H1 (cell line): ENCODE measurements around the gene ENDOV. TPM values are rescaled to one million over a fixed set of nuclear protein-coding genes. Genes with fewer than 3 reads are reported as not detected.

Experiments used
- CTCF ChIA-PET: fragments of 300-600 bp; sonication (Branson Sonifier 250); formaldehyde crosslinking; loops from one replicate; lab custom pipeline; 2021; ENCODE audit not compliant: partially characterized antibody; lab: Charles Lee
- POLR2A ChIA-PET: fragments of 300-600 bp; sonication (Branson Sonifier 250); formaldehyde crosslinking; loops from one replicate; lab custom pipeline; 2021; ENCODE audit warnings: inconsistent platforms; ENCODE audit not compliant: partially characterized antibody; lab: Charles Lee
- DNase-seq, 2 experiments: peaks; one replicate each; pipeline versions ENCODE4 v3.0.0 to v3.0.0-alpha.2; 2010 to 2022; ENCODE audit warnings: low spot score in 2 of 2, low read depth in 1 of 2, mixed read lengths in 1 of 2
- FAIRE-seq: peaks from 2 replicates; lab custom pipeline; 2011; peaks lifted over from hg19 to GRCh38; lab: Jason Lieb, UNC
- H2AFZ ChIP-seq: 2 replicates; pipeline ENCODE4 v1.8.1; 2012; ENCODE audit warnings: low read length, inconsistent platforms
- H2AK5ac ChIP-seq: 2 replicates; pipeline ENCODE4 v1.6.1; 2013; ENCODE audit warnings: low read depth, low read length
- H2BK120ac ChIP-seq: replicated peaks from 2 replicates; pipeline ENCODE3; 2013; ENCODE audit warnings: low read depth, low read length, inconsistent platforms
- H2BK12ac ChIP-seq: 2 replicates; pipeline ENCODE4 v1.6.1; 2013; ENCODE audit warnings: low read depth, low read length
- H2BK15ac ChIP-seq: 2 replicates; pipeline ENCODE4 v1.6.1; 2013; ENCODE audit warnings: low read length
- H2BK20ac ChIP-seq: 2 replicates; pipeline ENCODE4 v1.6.1; 2013; ENCODE audit warnings: low read length
- H2BK5ac ChIP-seq: 2 replicates; pipeline ENCODE4 v1.6.1; 2013; ENCODE audit warnings: low read depth, low read length
- H3K14ac ChIP-seq: 2 replicates; pipeline ENCODE4 v1.6.1; 2013; ENCODE audit warnings: inconsistent platforms; ENCODE audit not compliant: insufficient read length
- H3K18ac ChIP-seq: 2 replicates; pipeline ENCODE4 v1.6.1; 2013; ENCODE audit warnings: low read length; ENCODE audit errors: extremely low read depth
- H3K23ac ChIP-seq: 2 replicates; pipeline ENCODE4 v1.6.1; 2013; ENCODE audit warnings: inconsistent platforms; ENCODE audit not compliant: insufficient read length
- H3K23me2 ChIP-seq: 2 replicates; pipeline ENCODE4 v1.6.1; 2013; ENCODE audit warnings: low read depth, low read length
- H3K27ac ChIP-seq: 2 replicates; pipeline ENCODE4 v1.6.1; 2011; ENCODE audit warnings: low read depth, low read length, inconsistent platforms
- H3K27me3 ChIP-seq, 4 experiments: replicated peaks in 1 of 4; 1 replicate in 1 of 4; 2 replicates in 3 of 4; pipeline versions ENCODE4 v1.6.1 to v1.8.1; 2011 to 2013; ENCODE audit warnings: low read length in 3 of 4, mild to moderate bottlenecking in 3 of 4, inconsistent platforms in 2 of 4, mixed read lengths in 2 of 4, moderate library complexity in 1 of 4; ENCODE audit not compliant: control insufficient read depth in 3 of 4, insufficient read depth in 3 of 4; ENCODE audit errors: extremely low read depth in 1 of 4
- H3K36me3 ChIP-seq, 4 experiments: 2 replicates each; pipeline versions ENCODE4 v1.6.1 to v1.8.1; 2011 to 2013; ENCODE audit warnings: mild to moderate bottlenecking in 4 of 4, low read length in 3 of 4, moderate library complexity in 2 of 4, control low read depth in 1 of 4, inconsistent platforms in 1 of 4; ENCODE audit not compliant: insufficient read depth in 4 of 4, control insufficient read depth in 2 of 4
- H3K4ac ChIP-seq: replicated peaks from 2 replicates; pipeline ENCODE3; 2013; ENCODE audit warnings: low read length, low read depth, mixed read lengths, inconsistent platforms; ENCODE audit not compliant: insufficient read length
- H3K4me1 ChIP-seq, 4 experiments: replicated peaks in 1 of 4; 1 replicate in 1 of 4; 2 replicates in 3 of 4; pipeline versions ENCODE4 v1.6.1 to v1.8.1; 2011 to 2013; ENCODE audit warnings: low read length in 3 of 4, inconsistent platforms in 2 of 4, mixed read lengths in 1 of 4; ENCODE audit not compliant: insufficient read depth in 4 of 4, control insufficient read depth in 3 of 4
- H3K4me2 ChIP-seq, 2 experiments: 2 replicates each; pipeline versions ENCODE4 v1.6.1 to v1.8.1; 2011 to 2013; ENCODE audit warnings: low read depth in 2 of 2, low read length in 2 of 2, control low read depth in 1 of 2, inconsistent platforms in 1 of 2, mild to moderate bottlenecking in 1 of 2; ENCODE audit not compliant: insufficient read depth in 1 of 2
- H3K4me3 ChIP-seq, 4 experiments: fragments of 200-600, 300-600 bp in 1 of 4; sonication (generic), shearing (Covaris generic), sonication (Bioruptor Twin) in 1 of 4; 2 replicates each; pipeline versions ENCODE4 v1.5.1 to v1.8.1; 2011 to 2016; ENCODE audit warnings: low read length in 4 of 4, low read depth in 3 of 4, control low read depth in 2 of 4, inconsistent platforms in 2 of 4, mild to moderate bottlenecking in 2 of 4, mixed read lengths in 1 of 4, moderate library complexity in 1 of 4; ENCODE audit not compliant: insufficient read depth in 2 of 4; ENCODE audit errors: extremely low read depth in 1 of 4
- H3K56ac ChIP-seq: replicated peaks from 2 replicates; pipeline ENCODE3; 2013; ENCODE audit warnings: low read depth, mild to moderate bottlenecking, mixed read lengths, low read length, inconsistent platforms; ENCODE audit not compliant: insufficient read length
- H3K79me1 ChIP-seq: 2 replicates; pipeline ENCODE4 v1.6.1; 2013; ENCODE audit warnings: low read depth, low read length, control low read depth
- H3K79me2 ChIP-seq, 2 experiments: 2 replicates each; pipeline versions ENCODE4 v1.6.1 to v1.8.1; 2012 to 2013; ENCODE audit warnings: low read length in 2 of 2, mild to moderate bottlenecking in 2 of 2, inconsistent platforms in 1 of 2; ENCODE audit not compliant: insufficient read depth in 2 of 2, control insufficient read depth in 1 of 2
- H3K9ac ChIP-seq, 4 experiments: replicated peaks in 1 of 4; 1 replicate in 1 of 4; 2 replicates in 3 of 4; pipeline versions ENCODE4 v1.6.1 to v1.8.1; 2011 to 2013; ENCODE audit warnings: low read depth in 3 of 4, low read length in 3 of 4, control low read depth in 2 of 4, mild to moderate bottlenecking in 2 of 4, moderate library complexity in 2 of 4, inconsistent platforms in 1 of 4; ENCODE audit errors: extremely low read depth in 1 of 4
- H3K9me3 ChIP-seq, 2 experiments: 2 replicates each; pipeline versions ENCODE4 v1.6.1 to v1.8.1; 2012 to 2013; ENCODE audit warnings: mild to moderate bottlenecking in 2 of 2, moderate library complexity in 2 of 2, control low read depth in 1 of 2, inconsistent platforms in 1 of 2, low read depth in 1 of 2, low read length in 1 of 2, mixed read lengths in 1 of 2; ENCODE audit not compliant: insufficient read depth in 2 of 2
- H4K20me1 ChIP-seq, 2 experiments: replicated peaks in 1 of 2; 2 replicates each; pipeline versions ENCODE3 to v1.8.1; 2011 to 2013; ENCODE audit warnings: inconsistent platforms in 2 of 2, low read length in 2 of 2, mild to moderate bottlenecking in 1 of 2; ENCODE audit not compliant: insufficient read depth in 2 of 2, control insufficient read depth in 1 of 2
- H4K5ac ChIP-seq: 2 replicates; pipeline ENCODE4 v1.6.1; 2013; ENCODE audit warnings: low read length, low read depth, mixed read lengths, inconsistent platforms; ENCODE audit not compliant: insufficient read length
- H4K8ac ChIP-seq: 2 replicates; pipeline ENCODE4 v1.8.0; 2013; ENCODE audit warnings: mild to moderate bottlenecking, moderate library complexity, low read length, inconsistent platforms; ENCODE audit not compliant: insufficient read depth; ENCODE audit errors: extremely low read depth
- H4K91ac ChIP-seq: replicated peaks from 2 replicates; pipeline ENCODE3; 2013; ENCODE audit warnings: low read length, mixed read lengths, inconsistent platforms; ENCODE audit not compliant: insufficient read length
- CBX5 ChIP-seq: fragments of 300-800, 300-1000 bp; sonication (generic); IDR thresholded peaks from 2 replicates; pipeline ENCODE4 v1.7.1; 2016; ENCODE audit warnings: antibody characterized with exemption, low read length, low read depth
- CEBPB ChIP-seq: IDR thresholded peaks from 2 replicates; pipeline ENCODE4 v1.6.1; 2012; ENCODE audit warnings: low read depth, low read length
- CTBP2 ChIP-seq: IDR thresholded peaks from 2 replicates; pipeline ENCODE4 v1.7.0; 2011; ENCODE audit warnings: borderline replicate concordance, mild to moderate bottlenecking, moderate library complexity, mixed read lengths, low read length; ENCODE audit not compliant: insufficient read depth, insufficient read length
- EZH2 ChIP-seq: fragments of 200-600 bp; sonication (generic); IDR thresholded peaks from 2 replicates; pipeline ENCODE4 v1.7.1; 2012; ENCODE audit warnings: low read depth, mild to moderate bottlenecking, moderate library complexity, low read length, inconsistent platforms; ENCODE audit not compliant: severe bottlenecking
- GABPA ChIP-seq: IDR thresholded peaks from 2 replicates; pipeline ENCODE4 v1.6.1; 2011; ENCODE audit warnings: mild to moderate bottlenecking, low read length, moderate library complexity, borderline replicate concordance; ENCODE audit not compliant: insufficient read depth
- RNF2 ChIP-seq: fragments of 200-900, 300-1000 bp; sonication (generic); IDR thresholded peaks from 2 replicates; pipeline ENCODE4 v1.7.1; 2016; ENCODE audit warnings: borderline replicate concordance, low read depth, mild to moderate bottlenecking, antibody characterized with exemption, low read length; ENCODE audit not compliant: poor library complexity, severe bottlenecking; ENCODE audit errors: missing control alignments
- SIN3A ChIP-seq, 2 experiments: IDR thresholded peaks in 1 of 2; conservative IDR thresholded peaks in 1 of 2; 2 replicates each; pipeline ENCODE4 v1.6.1; 2011 to 2012; ENCODE audit warnings: low read length in 2 of 2, improper control_type of control experiment in 1 of 2, low read depth in 1 of 2, mild to moderate bottlenecking in 1 of 2
- SRF ChIP-seq: IDR thresholded peaks from 2 replicates; pipeline ENCODE4 v1.6.1; 2011; ENCODE audit warnings: mild to moderate bottlenecking, low read depth, low read length, moderate library complexity
- TBP ChIP-seq: IDR thresholded peaks from 2 replicates; pipeline ENCODE4 v1.6.1; 2011; ENCODE audit warnings: low read depth, low read length, improper control_type of control experiment
- WGBS, 2 experiments: shearing (Covaris generic) in 1 of 2; methylation state at CpG; one replicate each; pipeline versions ENCODE4 v1.1.6 to v1.1.7; 2013 to 2015; ENCODE audit warnings: low lambda C conversion rate in 2 of 2, mixed read lengths in 2 of 2, inconsistent platforms in 1 of 2, low coverage in 1 of 2, missing lambda C conversion rate in 1 of 2; ENCODE audit not compliant: insufficient replicate concordance in 2 of 2, insufficient coverage in 1 of 2, insufficient read length in 1 of 2; ENCODE audit errors: extremely low coverage in 1 of 2, missing lambda C conversion rate in 1 of 2; 5-methylcytosine and 5-hydroxymethylcytosine counted together
- polyA plus RNA-seq, 7 experiments: library from polyadenylated mRNA; depleted of rRNA in 3 of 7; stranded (reverse) in 5 of 7; unstranded in 2 of 7; fragments of >200 nt in 5 of 7; fragments of 200-250 nt in 2 of 7; gene quantifications; 1 replicate in 5 of 7; 2 replicates in 1 of 7; 4 replicates in 1 of 7; pipeline versions ENCODE4 v1.2.1 to v1.2.3, GENCODE V29; 2011 to 2013; ENCODE audit warnings: missing spikeins in 2 of 7, mixed read lengths in 2 of 7
- total RNA-seq: library from RNA; stranded (reverse); fragmentation: NEBNext Ultra II Directional; extraction: Animal tissue kit (Norgen Biotek cat#: 25700); gene quantifications from 2 replicates; pipeline ENCODE4 v1.2.1, GENCODE V29; 2021
- TF ChIP-seq, protein P1 (sequence below): IDR thresholded peaks from 2 replicates; pipeline ENCODE4 v1.6.1; 2012; ENCODE audit warnings: low read length, inconsistent platforms
- TF ChIP-seq, protein P2 (sequence below): IDR thresholded peaks from 2 replicates; pipeline ENCODE4 v1.6.1; 2012; ENCODE audit warnings: inconsistent platforms

The ENDOV gene
- total and polyA plus RNA-seq, 2 of the 8 experiments (the other 6 are each of a cell fraction or from before 2014, with no cell fraction given), result 10.6 to 13.3 TPM

DNA sequence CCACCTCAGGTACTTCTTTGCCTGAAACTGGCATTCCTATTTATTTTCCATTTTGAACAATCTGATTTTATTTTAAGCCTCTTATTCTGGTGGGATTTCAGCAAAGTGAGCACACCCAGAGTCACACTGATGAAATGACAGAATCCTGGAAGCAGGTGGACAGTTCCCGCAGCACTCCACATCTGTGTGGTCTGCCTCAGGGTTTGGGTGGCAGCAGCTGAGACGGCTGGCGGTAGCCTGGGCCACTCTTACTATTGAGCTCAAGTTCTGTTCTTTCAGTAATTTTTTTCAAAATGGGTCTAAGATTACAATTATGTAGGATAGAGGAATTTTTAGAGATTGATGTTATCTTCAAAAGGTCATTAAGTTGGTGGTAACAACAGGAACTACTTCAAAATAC lies 32.5 kb upstream of the ENDOV start:
- no peak overlapping the region for H3K23ac ChIP-seq
- no peak overlapping the region for H2AK5ac ChIP-seq
- no peaks in the 10 kb centered on the region for H3K4me1 ChIP-seq
- H3K4ac ChIP-seq, result no peak overlapping the region
- no peak overlapping the region for H4K8ac ChIP-seq
- FAIRE-seq (no peak), DNase-seq (no peak)
- peaks cover 25 to 66% (median 36%) of the 10 kb centered on the region in 4 experiments for H3K36me3 ChIP-seq
- H3K23me2 ChIP-seq, result no peaks in the 10 kb centered on the region
- H3K56ac ChIP-seq, result no peak overlapping the region
- H3K4me3 ChIP-seq, result no peak overlapping the region
- no peak overlapping the region for H3K9ac ChIP-seq
- no peak overlapping the region for H2AFZ ChIP-seq
- no peaks in the 10 kb centered on the region; the same call in 1 of the 2 replicates for H3K79me1 ChIP-seq
- CTCF ChIA-PET, result interaction anchor here (0.9 to 2.2 kb wide), 4 partner anchors 9 to 187 kb away, joined by 3 to 5 read pairs (median 4); no protein-coding TSS in a partner anchor
- no peak overlapping the region for H4K91ac ChIP-seq
- no peak overlapping the region for H3K4me2 ChIP-seq
- H2BK20ac ChIP-seq, result no peak overlapping the region
- WGBS, 2 experiments, result 91% methylated on average over 3 of the region's 3 CpGs; no CpG with 5 or more reads in 1 of the 2 experiments
- H3K9me3 ChIP-seq, result no peaks in the 10 kb centered on the region
- H4K20me1 ChIP-seq, result peaks cover 2% of the 10 kb centered on the region in 2 experiments
- H2BK12ac ChIP-seq, result no peak overlapping the region
- POLR2A ChIA-PET, result no interaction called here
- H2BK15ac ChIP-seq, result no peak overlapping the region
- no peak overlapping the region for H3K18ac ChIP-seq
- no peak overlapping the region for H4K5ac ChIP-seq
- H2BK5ac ChIP-seq, result no peak overlapping the region
- no peaks in the 10 kb centered on the region for H3K79me2 ChIP-seq
- H3K27ac ChIP-seq, result no peak overlapping the region
- H3K27me3 ChIP-seq, result no peaks in the 10 kb centered on the region
- no peak overlapping the region for H3K14ac ChIP-seq
- H2BK120ac ChIP-seq, result no peak overlapping the region
- TF ChIP-seq CTBP2 (no peak), EZH2 (no peak), TBP (no peak), SRF (no peak), SIN3A (conservative IDR thresholded peaks at IDR 0.05 in 1 of 2, IDR thresholded peaks at IDR 0.05 in 1 of 2; ENCODE audit: low read depth in 1 of 2, low read length in 2 of 2) (no peak), RNF2 (no peak), CBX5 (no peak), GABPA (no peak), CEBPB (no peak)
- TF ChIP-seq, protein P1, sequence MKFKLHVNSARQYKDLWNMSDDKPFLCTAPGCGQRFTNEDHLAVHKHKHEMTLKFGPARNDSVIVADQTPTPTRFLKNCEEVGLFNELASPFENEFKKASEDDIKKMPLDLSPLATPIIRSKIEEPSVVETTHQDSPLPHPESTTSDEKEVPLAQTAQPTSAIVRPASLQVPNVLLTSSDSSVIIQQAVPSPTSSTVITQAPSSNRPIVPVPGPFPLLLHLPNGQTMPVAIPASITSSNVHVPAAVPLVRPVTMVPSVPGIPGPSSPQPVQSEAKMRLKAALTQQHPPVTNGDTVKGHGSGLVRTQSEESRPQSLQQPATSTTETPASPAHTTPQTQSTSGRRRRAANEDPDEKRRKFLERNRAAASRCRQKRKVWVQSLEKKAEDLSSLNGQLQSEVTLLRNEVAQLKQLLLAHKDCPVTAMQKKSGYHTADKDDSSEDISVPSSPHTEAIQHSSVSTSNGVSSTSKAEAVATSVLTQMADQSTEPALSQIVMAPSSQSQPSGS, result no peak
- TF ChIP-seq, protein P2, sequence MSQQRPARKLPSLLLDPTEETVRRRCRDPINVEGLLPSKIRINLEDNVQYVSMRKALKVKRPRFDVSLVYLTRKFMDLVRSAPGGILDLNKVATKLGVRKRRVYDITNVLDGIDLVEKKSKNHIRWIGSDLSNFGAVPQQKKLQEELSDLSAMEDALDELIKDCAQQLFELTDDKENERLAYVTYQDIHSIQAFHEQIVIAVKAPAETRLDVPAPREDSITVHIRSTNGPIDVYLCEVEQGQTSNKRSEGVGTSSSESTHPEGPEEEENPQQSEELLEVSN, result no peak
